HepG2 (cell line): ENCODE results near the gene TREH. TPM values are rescaled to one million over a fixed set of nuclear protein-coding genes. Genes with fewer than 3 reads are reported as not detected.
A peak's percentile ranks its signal among the peaks of the same experiment; 100 is the strongest.

Experiments
- GATAD2A ChIP-seq: IDR thresholded peaks from 2 replicates; pipeline ENCODE4 v1.6.1; 2016
- HNF4G ChIP-seq, 2 experiments: sonication (generic) in 1 of 2; formaldehyde crosslinking in 1 of 2; IDR thresholded peaks; 2 replicates each; pipeline versions ENCODE4 v1.4.0 to v1.6.1; 2011 to 2020; ENCODE audit warnings: borderline replicate concordance in 2 of 2, low read depth in 2 of 2, mild to moderate bottlenecking in 2 of 2, low read length in 1 of 2, missing genetic modification reagents in 1 of 2, moderate library complexity in 1 of 2
- NONO ChIP-seq, 2 experiments: fragments of 450-650 bp in 1 of 2; sonication (generic) in 1 of 2; formaldehyde crosslinking in 1 of 2; IDR thresholded peaks in 1 of 2; conservative IDR thresholded peaks in 1 of 2; 2 replicates each; pipeline versions ENCODE4 v1.6.1 to v1.8.0; 2017 to 2022; ENCODE audit warnings: mild to moderate bottlenecking in 1 of 2, missing genetic modification reagents in 1 of 2, moderate library complexity in 1 of 2
- PRPF4 ChIP-seq: fragments of 200-400 bp; formaldehyde crosslinking; IDR thresholded peaks from 2 replicates; pipeline ENCODE4 v1.6.1; 2016; ENCODE audit warnings: low read length, low read depth; ENCODE audit not compliant: poor library complexity, severe bottlenecking
- SETDB1 ChIP-seq: sonication (generic); formaldehyde crosslinking; IDR thresholded peaks from 2 replicates; pipeline ENCODE4 v1.5.1; 2020; ENCODE audit warnings: missing genetic modification reagents, mild to moderate bottlenecking, borderline replicate concordance
- SRSF9 ChIP-seq: fragments of 200-400 bp; formaldehyde crosslinking; IDR thresholded peaks from 2 replicates; pipeline ENCODE4 v1.6.1; 2018; ENCODE audit warnings: borderline replicate concordance, mild to moderate bottlenecking, low read depth, low read length; ENCODE audit not compliant: insufficient read depth, poor library complexity, severe bottlenecking
- polyA plus RNA-seq, 8 experiments: library from polyadenylated mRNA; depleted of rRNA in 3 of 8; stranded (reverse) in 7 of 8; unstranded in 1 of 8; fragments of >200 nt; fragmentation: Illumina TruSeq in 4 of 8; extraction: Trizol in 4 of 8; gene quantifications; 2 replicates each; pipeline versions ENCODE4 v1.2.1 to v1.2.3, GENCODE V29; 2011 to 2016; ENCODE audit warnings: low read depth in 4 of 8, missing spikeins in 1 of 8, mixed read lengths in 1 of 8; ENCODE audit not compliant: insufficient read depth in 1 of 8
- total RNA-seq, 5 experiments: library from RNA; depleted of rRNA; stranded (reverse); fragments of >200 nt; fragmentation: Illumina TruSeq; extraction: Trizol; gene quantifications; 2 replicates each; pipeline ENCODE4 v1.2.3, GENCODE V29; 2016; ENCODE audit warnings: low read depth in 1 of 5
- TF ChIP-seq, protein P1 (sequence below): sonication (generic); formaldehyde crosslinking; IDR thresholded peaks from 2 replicates; pipeline ENCODE4 v1.4.0; 2020; ENCODE audit warnings: mild to moderate bottlenecking, missing genetic modification reagents
- TF ChIP-seq, protein P2 (sequence below): sonication (generic); formaldehyde crosslinking; IDR thresholded peaks from 2 replicates; pipeline ENCODE4 v1.5.1; 2020; ENCODE audit warnings: mild to moderate bottlenecking, missing genetic modification reagents, borderline replicate concordance
- TF ChIP-seq, protein P3 (sequence below): sonication (generic); formaldehyde crosslinking; IDR thresholded peaks from 2 replicates; pipeline ENCODE4 v1.4.0; 2020; ENCODE audit warnings: mild to moderate bottlenecking, missing genetic modification reagents
- TF ChIP-seq, protein P4 (sequence below): sonication (generic); formaldehyde crosslinking; IDR thresholded peaks from 2 replicates; pipeline ENCODE4 v1.4.0; 2020; ENCODE audit warnings: missing genetic modification reagents, mild to moderate bottlenecking, borderline replicate concordance

Gene TREH
- total and polyA plus RNA-seq, 2 of the 13 experiments (the other 11 are each of a cell fraction or from before 2014, with no cell fraction given), result 0.53 to 0.86 TPM

DNA sequence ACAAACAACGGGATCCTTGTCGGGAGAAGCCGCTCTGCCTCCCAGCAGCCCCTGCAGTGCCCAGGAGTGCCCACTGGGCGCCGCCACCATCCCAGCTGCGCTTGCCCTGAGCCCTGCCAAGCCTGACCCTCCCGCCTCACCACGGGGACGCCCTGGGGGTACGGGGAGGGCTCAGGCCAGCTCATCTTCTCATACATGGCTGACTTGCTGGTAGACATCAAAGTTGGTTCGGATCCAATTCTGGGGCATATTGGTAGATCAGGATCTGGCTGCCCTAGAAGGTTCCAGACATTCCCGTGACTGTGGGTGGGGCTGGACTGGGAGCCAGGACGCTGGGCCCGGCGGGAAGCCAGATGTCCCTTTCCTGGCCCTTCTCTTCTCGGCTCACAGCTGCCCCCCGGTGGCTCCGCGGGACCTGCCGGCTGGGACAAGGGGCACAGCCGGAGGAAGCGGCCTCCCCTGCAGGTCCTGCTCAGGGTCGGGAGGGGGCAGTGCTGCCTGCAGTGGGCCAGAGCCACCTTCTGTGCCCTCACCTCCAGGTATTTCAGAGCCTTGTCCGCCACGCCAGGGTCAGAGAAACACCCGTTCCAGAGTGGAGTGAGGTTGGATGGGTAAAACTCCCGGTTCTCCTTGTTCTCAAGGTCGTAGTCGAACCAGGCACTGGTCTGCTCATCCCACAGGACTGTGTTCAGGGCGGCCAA lies 10.6 kb upstream of the TREH start (continued):
- TF ChIP-seq, protein P1, sequence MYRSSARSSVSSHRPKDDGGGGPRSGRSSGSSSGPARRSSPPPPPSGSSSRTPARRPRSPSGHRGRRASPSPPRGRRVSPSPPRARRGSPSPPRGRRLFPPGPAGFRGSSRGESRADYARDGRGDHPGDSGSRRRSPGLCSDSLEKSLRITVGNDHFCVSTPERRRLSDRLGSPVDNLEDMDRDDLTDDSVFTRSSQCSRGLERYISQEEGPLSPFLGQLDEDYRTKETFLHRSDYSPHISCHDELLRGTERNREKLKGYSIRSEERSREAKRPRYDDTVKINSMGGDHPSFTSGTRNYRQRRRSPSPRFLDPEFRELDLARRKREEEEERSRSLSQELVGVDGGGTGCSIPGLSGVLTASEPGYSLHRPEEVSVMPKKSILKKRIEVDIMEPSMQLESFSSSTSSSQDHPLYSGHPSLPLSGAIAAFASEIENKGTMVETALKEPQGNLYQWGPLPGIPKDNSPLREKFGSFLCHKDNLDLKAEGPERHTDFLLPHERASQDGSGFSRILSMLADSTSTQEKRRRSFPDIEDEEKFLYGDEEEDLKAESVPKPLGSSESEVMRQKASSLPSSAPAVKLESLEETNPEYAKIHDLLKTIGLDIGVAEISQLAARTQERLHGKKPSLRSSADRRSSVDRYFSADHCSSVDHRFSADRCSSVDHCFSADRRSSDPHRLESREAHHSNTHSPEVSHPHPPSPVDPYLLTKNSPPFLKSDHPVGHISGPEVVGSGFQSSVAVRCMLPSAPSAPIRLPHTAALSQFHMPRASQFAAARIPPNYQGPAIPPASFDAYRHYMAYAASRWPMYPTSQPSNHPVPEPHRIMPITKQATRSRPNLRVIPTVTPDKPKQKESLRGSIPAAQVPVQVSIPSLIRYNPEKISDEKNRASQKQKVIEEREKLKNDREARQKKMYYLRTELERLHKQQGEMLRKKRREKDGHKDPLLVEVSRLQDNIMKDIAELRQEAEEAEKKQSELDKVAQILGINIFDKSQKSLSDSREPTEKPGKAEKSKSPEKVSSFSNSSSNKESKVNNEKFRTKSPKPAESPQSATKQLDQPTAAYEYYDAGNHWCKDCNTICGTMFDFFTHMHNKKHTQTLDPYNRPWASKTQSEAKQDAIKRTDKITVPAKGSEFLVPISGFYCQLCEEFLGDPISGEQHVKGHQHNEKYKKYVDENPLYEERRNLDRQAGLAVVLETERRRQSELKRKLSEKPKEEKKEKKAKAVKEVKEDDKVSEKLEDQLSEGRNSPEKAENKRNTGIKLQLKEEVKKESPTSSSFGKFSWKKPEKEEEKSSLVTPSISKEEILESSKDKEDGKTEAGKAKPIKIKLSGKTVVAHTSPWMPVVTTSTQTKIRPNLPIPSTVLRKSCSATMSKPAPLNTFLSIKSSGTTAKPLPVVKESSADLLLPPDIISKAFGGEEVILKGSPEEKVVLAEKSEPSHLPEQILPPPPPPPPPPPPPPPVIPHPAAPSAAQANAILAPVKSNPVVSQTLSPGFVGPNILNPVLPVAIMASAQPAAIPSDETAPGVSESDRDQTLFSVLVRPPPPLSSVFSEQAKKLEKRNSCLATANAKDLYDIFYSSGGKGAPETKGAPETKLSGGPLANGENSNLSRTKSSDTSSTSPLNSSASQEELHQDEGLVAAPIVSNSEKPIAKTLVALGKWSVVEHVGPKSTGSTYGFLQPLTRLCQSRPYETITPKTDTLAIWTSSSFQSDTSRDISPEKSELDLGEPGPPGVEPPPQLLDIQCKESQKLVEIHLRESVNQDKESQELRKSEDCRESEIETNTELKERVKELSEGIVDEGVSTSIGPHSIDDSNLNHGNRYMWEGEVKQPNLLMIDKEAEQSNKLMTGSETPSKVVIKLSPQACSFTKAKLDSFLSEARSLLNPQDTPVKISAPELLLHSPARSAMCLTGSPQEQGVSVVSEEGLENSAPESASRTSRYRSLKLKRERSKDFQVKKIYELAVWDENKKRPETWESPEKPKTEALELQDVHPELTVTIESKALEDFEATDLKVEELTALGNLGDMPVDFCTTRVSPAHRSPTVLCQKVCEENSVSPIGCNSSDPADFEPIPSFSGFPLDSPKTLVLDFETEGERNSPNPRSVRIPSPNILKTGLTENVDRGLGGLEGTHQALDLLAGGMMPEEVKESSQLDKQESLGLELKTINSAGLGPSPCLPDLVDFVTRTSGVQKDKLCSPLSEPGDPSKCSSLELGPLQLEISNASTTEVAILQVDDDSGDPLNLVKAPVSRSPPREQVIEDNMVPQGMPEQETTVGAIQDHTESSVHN, result no peak
- TF ChIP-seq, protein P2, sequence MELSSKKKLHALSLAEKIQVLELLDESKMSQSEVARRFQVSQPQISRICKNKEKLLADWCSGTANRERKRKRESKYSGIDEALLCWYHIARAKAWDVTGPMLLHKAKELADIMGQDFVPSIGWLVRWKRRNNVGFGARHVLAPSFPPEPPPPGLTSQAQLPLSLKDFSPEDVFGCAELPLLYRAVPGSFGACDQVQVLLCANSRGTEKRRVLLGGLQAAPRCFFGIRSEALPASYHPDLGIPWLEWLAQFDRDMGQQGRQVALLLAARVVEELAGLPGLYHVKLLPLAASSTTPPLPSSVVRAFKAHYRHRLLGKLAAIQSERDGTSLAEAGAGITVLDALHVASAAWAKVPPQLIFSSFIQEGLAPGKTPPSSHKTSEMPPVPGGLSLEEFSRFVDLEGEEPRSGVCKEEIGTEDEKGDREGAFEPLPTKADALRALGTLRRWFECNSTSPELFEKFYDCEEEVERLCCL (CRISPR knock-in tag), result no peak
- TF ChIP-seq PRPF4, result no peak
- no peak for TF ChIP-seq HNF4G (IDR thresholded peaks at IDR 0.05; ENCODE audit: borderline replicate concordance, low read depth, low read length)
- no peak for TF ChIP-seq HNF4G (CRISPR knock-in tag; IDR thresholded peaks at IDR 0.05; ENCODE audit: borderline replicate concordance, low read depth)
- TF ChIP-seq, protein P3, sequence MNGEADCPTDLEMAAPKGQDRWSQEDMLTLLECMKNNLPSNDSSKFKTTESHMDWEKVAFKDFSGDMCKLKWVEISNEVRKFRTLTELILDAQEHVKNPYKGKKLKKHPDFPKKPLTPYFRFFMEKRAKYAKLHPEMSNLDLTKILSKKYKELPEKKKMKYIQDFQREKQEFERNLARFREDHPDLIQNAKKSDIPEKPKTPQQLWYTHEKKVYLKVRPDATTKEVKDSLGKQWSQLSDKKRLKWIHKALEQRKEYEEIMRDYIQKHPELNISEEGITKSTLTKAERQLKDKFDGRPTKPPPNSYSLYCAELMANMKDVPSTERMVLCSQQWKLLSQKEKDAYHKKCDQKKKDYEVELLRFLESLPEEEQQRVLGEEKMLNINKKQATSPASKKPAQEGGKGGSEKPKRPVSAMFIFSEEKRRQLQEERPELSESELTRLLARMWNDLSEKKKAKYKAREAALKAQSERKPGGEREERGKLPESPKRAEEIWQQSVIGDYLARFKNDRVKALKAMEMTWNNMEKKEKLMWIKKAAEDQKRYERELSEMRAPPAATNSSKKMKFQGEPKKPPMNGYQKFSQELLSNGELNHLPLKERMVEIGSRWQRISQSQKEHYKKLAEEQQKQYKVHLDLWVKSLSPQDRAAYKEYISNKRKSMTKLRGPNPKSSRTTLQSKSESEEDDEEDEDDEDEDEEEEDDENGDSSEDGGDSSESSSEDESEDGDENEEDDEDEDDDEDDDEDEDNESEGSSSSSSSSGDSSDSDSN, result peak; percentile 75
- no peak for TF ChIP-seq NONO (IDR thresholded peaks at IDR 0.05)
- TF ChIP-seq NONO (CRISPR knock-in tag; conservative IDR thresholded peaks at IDR 0.05), result peak; percentile 23
- TF ChIP-seq SETDB1 (CRISPR knock-in tag), result no peak; the same call in 1 of the 2 replicates
- TF ChIP-seq, protein P4, sequence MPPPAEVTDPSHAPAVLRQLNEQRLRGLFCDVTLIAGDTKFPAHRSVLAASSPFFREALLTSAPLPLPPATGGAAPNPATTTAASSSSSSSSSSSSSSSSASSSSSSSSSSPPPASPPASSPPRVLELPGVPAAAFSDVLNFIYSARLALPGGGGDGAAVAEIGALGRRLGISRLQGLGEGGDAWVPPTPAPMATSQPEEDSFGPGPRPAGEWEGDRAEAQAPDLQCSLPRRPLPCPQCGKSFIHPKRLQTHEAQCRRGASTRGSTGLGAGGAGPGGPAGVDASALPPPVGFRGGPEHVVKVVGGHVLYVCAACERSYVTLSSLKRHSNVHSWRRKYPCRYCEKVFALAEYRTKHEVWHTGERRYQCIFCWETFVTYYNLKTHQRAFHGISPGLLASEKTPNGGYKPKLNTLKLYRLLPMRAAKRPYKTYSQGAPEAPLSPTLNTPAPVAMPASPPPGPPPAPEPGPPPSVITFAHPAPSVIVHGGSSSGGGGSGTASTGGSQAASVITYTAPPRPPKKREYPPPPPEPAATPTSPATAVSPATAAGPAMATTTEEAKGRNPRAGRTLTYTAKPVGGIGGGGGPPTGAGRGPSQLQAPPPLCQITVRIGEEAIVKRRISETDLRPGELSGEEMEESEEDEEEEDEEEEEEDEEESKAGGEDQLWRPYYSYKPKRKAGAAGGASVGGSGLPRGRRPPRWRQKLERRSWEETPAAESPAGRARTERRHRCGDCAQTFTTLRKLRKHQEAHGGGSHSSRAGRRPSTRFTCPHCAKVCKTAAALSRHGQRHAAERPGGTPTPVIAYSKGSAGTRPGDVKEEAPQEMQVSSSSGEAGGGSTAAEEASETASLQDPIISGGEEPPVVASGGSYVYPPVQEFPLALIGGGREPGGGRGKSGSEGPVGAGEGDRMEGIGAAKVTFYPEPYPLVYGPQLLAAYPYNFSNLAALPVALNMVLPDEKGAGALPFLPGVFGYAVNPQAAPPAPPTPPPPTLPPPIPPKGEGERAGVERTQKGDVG (CRISPR knock-in tag), result no peak; the same call in 1 of the 2 replicates
- peak; percentile 73 for TF ChIP-seq GATAD2A (CRISPR knock-in tag)
- TF ChIP-seq SRSF9, result no peak
